ENCODE data around the gene GALNT15.

Gene GALNT15

DNA sequence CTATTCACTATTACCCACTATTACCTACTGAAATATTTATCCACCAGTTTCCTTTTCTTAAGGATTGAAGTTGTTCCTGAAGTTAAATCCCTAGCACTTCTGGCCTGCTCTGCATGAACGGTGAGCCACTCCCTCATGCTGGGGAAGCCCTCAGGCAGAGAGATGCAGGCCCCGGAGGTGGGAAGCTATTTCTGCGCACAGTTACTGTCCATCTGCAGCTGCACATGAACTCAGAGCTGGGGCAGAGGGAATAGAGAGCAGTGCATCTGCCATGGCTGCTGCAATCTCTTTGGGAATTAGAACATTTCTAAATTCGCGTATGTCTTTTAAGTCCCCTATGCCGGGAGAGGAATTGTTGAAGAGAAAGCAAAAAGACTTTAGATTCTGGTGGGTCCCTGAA, 6.3 kb upstream of the GALNT15 start:
- DNase-seq (ENCODE audit: low read depth), result no peak

DNA sequence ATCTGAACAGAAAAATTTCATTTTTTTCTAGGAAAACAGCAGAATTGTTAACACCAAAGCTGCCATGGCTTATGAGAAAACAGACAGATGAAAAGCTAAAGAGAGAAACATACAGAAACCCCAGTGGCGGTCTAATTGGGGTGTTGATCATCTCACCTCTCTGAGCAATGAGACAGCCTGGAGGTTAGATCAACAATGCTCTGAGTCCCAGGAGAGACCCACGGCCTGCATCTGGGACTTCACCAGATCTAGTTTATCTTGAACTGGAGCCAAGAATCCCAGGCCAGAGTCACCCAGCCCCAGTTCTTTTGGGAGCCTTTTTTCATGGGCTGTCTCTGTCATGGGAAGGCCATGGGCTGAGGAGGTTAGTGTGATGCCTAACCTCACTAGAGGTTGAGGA, 3.5 kb upstream of the GALNT15 start:
- DNase-seq (ENCODE audit: low read depth), result no peak

DNA sequence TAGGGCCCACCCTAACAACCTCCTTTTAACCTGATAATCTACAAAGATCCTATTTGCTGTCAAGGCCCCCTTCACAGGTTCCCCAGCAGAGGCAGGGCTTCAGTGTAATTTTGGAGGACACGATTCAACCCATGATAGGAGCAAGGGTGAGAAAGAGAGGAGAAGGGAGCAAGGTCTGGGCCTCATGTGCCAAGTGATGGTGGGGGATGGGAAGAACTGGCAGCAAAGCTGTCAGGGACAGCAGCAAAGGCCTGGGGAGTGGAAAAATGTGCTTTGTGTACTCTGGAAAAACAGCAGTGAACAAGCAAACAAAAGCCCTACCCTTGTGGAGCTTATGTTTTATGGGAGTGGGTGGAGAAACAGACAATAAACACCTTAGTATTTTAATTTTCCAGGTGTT, 2.7 kb upstream of the GALNT15 start:
- no peak for DNase-seq (ENCODE audit: low read depth)

DNA sequence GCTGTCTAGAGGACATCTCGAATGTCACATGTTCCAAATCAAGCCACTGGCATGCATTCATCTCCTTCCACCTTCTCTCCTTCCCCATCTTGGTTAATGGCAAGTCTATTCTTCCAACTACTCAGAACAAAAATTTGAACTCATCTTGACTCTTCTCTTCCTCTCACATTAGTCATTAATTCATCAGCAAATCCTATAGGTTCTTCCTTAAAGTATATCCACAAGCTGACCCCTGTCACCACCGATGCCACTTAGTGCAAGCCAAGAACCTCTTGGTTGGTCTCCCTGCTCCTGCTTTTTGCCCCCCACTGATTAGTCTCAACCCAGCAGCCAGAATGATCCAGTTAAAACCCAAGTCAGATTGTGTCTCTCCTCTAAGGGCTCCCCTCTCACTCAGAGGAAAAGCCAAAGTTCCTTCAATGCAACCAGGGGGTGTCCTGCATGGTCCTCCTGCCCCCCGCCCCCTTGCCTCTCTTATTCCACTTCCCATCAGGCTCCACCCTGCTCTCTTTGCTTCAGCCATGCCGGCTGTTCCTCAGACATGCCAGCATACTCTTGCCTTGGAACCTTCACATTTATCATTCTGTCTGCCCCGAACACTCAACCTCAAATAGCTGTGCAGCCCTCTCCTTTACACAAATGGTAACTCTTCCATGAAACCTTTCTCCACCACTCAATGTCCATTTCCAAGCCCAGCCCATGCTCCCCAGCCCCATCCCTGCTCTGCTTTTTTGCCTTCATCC, 1.0 kb upstream of the GALNT15 start:
- no peak for DNase-seq (ENCODE audit: low read depth)

DNA sequence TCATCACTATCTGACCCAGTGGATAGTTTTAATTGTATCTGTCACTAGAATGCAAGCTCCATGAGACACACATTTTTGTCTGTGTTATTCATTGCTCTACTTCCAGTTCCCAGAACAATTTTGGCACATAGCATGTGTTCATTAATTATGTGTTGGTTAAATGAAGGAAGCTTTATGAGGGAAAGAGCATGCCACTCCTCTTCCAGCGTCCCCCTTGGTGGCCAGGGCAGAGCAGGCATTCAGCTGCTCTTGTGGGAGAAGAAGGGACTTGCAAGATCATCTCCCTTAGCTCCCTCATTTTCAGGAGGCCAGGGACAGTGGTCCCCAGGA, 489 bp upstream of the GALNT15 start:
- DNase-seq (ENCODE audit: low read depth), result no peak

DNA sequence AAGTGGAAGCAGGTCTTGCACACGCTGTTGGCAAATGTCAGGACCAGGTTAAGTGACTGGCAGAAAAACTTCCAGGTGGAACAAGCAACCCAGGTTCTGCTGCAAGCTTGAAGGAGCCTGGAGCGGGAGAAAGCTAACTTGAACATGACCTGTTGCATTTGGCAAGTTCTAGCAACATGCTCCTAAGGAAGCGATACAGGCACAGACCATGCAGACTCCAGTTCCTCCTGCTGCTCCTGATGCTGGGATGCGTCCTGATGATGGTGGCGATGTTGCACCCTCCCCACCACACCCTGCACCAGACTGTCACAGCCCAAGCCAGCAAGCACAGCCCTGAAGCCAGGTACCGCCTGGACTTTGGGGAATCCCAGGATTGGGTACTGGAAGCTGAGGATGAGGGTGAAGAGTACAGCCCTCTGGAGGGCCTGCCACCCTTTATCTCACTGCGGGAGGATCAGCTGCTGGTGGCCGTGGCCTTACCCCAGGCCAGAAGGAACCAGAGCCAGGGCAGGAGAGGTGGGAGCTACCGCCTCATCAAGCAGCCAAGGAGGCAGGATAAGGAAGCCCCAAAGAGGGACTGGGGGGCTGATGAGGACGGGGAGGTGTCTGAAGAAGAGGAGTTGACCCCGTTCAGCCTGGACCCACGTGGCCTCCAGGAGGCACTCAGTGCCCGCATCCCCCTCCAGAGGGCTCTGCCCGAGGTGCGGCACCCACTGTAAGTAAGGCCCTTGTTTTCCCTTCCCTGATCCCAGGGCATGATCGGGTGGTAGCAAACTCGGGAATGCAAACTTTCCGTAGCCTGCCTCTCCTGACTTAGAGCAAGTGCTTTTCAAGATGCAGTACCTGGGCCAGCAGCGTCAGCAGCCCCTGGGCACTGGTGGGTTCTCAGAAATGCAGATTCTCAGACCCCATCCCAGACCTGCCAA, 759 bp downstream of the GALNT15 start:
- no peak for DNase-seq (ENCODE audit: low read depth)

DNA sequence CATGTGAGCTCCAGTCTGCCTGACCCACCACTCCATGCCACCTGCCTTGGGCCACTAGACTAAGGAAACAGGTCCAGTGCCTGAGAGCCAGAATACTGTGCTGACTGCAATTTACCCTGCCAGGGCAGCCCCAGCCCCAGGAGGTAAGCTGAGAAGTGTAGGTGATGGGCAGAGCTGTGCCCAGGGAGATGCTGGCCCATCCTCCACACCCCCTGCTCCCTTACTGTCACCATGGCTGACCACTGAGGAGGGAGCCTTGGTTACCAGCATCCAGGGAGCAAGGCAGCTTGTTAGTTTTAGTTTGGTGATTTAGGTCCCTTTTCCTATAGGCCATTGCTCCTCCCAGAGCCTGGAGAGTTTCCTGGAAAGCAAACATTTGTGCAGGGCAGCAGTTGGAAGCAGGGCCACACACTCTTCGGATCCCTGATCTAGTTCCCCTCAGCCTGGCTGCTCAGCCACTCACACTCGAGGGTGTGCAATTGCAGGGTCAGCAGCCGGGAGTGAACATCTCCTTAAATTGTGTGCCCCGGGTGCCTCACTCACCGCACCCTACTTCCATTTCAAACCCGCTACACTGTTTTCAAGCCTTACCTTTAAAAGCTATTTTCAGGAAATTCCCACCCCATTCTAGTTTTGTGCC, 2.0 kb downstream of the GALNT15 start:
- no peak for DNase-seq (ENCODE audit: low read depth)

DNA sequence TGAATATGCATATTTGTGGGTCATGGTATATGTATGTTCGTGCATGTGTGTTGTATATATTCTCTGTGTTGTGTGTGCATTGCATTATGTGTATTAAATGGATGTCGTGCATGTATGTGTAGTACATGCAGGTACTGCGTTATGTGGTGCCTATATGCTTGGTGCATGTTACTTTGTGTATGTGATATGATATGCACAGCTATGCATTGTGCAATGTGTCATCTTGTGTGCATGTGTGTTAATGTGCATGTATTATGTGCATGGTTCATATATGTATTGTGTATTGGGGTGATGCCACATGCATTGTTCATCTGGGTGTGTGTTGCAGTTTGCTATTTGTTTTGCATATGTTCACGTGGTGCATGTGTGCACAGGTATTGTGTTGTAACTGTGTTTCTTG, 2.9 kb downstream of the GALNT15 start:
- DNase-seq (ENCODE audit: low read depth), result no peak

DNA sequence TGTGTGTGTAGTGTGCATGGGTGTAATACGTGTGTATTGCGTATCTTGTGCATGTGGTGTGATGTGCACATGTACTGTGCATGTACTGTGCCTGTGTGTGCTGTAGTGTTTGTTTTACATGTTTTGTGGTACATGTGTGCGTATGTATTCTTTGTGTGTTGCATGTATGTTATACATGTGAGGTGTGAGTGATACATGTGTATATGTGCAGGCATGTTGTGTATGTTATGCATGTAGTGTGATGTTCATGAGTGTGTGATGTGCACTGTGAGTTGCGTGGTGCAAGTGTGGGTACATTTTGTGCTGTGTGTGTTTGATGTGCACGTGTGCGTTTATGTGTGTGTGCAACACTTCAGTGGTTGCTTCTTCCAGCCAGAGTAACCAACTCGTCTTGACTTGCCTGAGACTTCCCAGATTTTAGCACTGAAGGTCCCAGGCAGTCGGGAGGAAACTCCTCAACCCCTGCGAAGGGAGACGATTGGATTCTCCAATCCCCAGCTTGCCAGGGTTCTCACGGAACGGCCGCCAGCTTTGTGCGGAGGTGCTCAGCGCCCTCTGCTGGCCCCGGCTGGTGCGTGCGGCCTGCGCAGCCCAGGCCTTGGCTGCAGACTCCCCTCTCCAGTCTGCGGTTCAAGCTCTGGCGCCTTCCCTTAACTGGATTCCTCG, 3.6 kb downstream of the GALNT15 start:
- peak; percentile 37 for DNase-seq (ENCODE audit: low read depth)

DNA sequence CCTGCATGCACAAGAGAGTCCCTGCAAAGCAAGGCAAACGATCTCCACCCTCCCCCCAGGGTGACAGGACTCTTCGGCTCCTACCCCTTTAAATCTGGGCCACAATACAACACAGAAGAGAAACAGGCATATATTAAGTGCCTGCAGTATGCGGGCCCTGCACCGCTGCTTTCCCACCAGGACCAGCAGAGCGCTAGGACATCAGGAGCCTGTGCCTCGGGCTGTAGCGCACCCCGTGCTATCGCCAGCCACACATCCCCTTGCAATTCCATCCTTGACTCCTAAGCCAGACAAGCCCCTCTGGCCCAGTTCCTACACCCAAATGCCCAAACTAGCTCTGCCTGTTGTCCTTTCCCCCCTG, 4.1 kb downstream of the GALNT15 start:
- DNase-seq (ENCODE audit: low read depth), result no peak

DNA sequence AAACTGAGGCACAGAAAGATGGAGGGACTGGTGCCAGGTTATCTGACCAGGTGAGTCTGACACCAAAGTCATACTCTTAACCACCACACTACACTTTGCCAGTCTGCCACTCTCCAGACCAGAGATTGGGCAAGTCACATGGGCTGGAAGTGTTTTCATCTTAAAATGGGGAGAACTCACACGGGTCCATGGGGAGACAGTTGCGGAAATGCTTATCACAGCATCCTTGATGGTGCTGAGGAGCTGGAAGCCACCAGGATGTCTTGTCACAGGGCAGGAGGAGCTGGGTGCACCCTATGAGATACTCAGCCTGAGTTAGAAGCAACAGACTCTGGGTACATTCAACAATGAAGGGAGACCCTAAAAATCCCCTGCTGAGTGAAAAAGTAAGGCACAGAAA, 4.8 kb downstream of the GALNT15 start:
- no peak for DNase-seq (ENCODE audit: low read depth)

DNA sequence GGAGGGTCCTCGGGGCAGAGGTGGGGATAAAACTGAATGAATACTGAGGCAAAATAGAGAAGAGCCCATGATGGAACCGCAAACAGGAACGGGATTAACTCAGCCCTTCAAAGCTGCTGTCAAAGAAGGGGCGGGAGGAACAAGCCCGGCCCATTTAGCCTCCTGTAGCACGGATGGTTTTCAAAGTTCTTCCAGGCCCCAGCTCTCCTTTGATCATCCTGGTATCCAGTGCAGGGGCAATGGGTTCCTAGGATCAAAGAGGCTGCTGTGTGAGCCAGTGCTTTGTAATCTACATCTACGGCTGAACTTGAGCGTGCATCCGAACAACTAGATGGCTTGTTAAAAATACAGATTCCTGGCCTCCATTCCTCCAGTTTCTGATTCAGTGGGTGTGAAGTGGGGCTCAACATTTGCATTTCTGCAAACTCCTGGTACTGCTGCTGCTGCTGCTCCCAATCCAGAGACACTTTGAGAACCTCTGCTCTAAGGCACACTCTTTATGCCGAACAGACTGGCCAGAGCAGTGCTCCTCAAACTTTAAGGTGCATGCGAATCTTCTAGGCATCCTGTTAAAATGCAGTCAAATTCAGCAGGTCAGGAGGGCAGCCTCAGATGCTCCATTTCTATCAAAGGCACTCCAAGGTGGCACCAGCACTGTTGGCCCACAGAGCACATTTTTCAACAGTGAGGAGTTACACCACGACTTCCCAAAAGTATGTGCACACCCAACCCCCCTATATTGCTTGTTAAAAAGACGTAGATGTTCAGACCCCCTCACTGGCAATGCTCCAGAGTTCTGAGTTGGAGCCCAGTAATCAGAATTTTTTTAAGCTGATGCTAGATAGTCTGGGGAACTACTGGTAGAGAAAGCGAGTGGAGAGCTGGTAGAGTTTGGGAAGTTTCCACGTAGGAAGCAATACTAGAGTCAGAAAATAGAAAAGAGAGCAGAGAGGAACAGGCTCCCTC, 5.6 kb downstream of the GALNT15 start:
- DNase-seq (ENCODE audit: low read depth), result no peak

DNA sequence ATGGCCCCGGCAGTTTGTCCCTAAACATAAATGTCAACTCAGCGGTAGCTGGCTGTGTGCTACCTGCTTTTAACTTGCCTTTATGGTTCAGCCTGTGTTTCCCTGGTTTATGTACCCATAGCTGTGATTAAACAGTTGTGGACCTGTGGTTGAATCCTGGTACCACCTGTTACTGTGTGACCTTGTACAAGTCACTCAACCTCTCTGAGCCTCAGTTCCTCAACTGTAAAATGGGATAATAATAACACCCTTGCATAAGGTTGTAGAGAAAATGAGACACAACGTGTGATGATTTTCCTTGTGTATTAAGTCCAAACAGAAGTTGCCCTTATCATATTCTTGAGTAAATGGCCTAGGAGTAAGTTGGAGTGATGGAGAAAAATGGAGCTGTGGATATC, 6.3 kb downstream of the GALNT15 start:
- no peak for DNase-seq (ENCODE audit: low read depth)

DNA sequence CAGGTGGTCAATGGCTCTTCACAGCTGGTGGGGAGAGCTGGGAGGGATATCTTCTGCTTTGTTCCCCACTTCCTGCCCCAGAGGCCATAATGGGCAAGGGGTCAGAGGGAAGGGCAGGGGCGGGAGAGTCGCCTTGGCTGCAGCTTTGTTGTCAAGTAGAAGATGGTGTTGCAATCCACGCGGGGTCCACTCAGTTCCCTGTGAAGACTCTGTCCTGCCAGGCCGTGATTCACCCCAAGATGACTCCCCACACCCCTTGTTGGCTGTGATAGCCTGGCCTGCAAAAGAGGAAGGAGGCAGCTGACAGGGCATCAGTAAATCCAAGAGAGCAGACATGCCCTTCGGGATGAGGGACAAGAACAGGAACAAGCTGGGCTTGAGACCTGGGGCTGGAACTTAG, 6.9 kb downstream of the GALNT15 start:
- DNase-seq (ENCODE audit: low read depth), result no peak

DNA sequence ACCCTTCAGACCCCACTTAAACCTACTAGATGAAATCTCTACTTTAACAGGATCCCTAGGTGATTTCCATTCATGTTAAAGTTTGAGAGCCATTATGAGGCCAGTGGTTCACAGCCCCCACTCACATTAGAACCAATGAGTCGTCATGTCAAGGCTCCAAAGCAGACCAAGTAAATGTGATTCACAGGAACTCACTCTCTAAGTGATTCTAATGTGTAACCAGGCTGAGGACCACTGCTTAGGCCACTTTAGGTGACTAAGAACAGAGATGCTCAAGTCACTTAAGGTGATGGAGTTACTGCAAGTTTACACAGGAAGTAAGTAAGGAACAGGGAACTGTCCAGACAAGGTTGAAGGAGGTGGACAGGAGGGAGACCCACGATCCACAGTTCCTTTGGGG, 7.7 kb downstream of the GALNT15 start:
- DNase-seq (ENCODE audit: low read depth), result no peak

DNA sequence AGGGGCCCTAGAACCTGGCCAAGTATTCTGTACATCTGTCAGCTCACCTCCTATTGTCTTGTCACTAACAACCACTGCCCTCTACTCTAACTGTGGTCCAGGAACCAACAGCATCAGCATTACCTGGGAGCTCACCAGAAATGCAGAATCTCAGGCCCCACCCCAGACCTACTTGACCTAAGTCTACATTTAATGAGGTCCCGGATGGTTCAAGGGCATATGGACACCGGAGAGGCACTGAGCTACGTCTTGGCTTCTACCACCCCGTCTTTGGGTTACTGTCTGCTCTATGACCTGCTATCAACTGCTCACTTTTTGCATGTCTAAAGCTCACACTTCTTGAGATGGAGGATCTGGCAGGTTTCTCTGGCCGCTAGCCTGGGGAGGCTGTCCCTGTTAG, 8.1 kb downstream of the GALNT15 start:
- DNase-seq (ENCODE audit: low read depth), result no peak

DNA sequence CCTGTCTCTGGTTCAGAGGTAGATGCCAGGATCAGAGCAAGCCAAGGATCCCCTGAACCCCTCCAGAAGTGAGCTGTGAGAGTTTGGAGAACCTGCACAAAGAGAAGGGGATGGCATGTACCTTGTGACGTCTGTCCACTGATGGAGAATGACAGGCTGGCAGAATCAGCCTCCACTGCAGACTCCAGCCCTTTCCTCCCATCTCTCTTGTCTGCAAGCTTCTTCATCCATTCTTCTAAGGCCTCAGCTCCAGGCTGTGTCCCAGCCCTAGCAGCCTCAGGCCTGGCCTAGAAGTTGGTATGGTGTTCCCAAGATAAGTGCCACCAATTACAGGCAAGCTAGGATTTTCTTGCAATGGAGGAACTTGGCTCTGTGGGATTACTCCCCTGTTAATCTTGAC, 8.6 kb downstream of the GALNT15 start:
- DNase-seq (ENCODE audit: low read depth), result no peak

DNA sequence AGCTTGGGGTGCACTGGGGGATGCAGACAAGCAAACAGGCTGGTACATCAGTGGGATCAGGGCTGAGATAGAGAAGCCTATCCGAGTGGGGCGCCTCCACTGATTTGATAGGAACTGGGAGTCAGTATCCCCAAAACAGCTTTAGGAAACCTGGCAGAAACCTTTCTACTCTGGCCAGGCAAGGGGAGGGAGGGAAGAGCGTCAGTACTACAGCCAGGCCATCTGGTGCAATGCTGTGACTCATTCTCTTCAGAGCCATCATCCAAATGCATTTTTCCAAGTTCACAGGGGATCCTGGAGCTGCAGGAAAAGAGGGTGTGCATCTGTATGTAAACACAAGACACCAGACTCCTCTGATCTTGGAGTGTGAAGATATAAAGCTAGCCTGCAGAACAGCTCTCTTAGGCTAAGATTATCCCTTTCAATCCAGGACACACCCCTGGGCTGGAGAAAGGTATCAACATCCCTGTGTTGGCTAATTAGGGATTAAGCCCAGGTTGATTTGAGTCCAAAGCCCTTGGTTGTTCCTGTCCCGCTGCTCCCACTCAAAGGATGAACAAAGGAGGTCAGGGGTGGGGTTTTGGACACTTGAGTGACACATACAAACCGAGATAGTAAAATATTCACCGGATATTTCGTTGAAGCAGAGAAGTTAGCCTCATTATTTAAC, 9.3 kb downstream of the GALNT15 start:
- no peak for DNase-seq (ENCODE audit: low read depth)

DNA sequence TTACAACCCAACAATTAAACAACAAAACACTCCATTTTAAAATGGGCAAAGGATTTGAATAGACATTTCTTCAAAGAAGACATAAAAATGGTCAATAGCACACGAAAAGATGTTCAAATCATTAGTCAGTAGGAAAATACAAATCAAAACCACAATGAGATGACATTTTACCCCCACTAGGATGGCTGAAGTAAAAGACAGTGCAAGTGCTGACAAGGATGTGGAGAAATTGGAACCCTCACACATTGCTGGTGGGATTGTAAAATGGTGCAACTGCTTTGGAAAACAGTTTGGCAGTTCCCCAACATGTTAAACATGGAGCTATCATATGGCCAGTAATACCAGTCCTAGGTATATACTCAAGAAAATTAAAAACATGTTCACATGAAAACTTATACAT, 11.6 kb downstream of the GALNT15 start:
- no peak for DNase-seq (ENCODE audit: low read depth)

DNA sequence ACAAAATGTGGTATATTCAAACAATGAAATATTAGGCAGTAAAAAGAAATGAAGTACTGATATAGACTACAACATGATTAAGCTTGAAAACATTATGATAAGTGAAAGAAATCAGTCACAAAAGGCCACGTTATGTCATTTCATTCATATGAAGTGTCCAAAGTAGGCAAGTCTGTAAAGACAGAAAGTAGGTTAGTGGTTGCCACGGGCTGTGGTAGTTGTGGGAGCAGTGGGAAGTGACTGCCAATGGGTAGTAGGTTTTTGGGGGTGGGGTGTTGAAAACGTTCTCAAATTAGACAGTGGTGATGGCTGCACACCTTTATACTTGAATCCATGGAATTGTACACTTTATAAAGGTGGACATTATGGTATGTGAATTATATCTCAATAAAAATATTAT, 12.1 kb downstream of the GALNT15 start:
- DNase-seq (ENCODE audit: low read depth), result no peak

DNA sequence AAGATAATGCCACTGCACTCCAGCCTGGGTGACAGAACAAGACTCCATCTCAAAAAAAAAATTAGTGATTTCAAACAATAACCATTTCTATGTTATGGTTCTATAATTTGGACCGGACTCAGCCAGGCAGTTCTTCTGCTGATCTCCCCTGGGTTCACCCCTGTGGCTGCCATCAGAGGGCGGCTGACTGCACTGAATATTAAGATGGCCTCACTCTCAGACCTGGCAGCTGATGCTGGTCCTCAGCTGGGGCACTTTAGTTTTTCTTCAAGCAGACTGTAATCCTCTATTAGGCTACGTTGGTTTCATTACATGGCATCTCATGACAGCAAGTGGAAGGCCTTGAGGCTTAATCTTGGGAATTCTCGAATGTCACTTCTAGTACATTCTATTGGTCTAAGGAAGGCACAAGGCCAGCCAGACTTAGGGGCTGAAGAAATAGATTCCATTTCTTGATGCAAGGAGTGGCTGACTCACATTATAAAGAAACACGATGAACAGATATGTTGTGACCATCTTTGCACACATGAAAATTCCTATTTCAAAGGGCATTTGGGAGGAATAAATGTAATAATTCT, 12.8 kb downstream of the GALNT15 start:
- DNase-seq (ENCODE audit: low read depth), result no peak
